Stimulated activated CD8-positive, alpha-beta memory T cell treated with anti-CD3 and anti-CD28 coated beads, Interleukin-12 subunit alpha, Interleukin-12 subunit beta, amount 100 ng/mL, for 1 hour (primary cell): ENCODE results near the gene ME3.
"Not testable (repeated sequence)": the region's sequence is repeated elsewhere in the genome, so short reads cannot be mapped to it uniquely, and the experiment has no call there.

ENCODE experiments used
- DNase-seq: peaks from one replicate; pipeline ENCODE4 v3.0.0-alpha.2; 2020; ENCODE audit warnings: low read depth

The ME3 gene

GRCh38 chr11:86663761-86664160, 8.7 kb downstream of the ME3 start:
- no peak for DNase-seq

DNA sequence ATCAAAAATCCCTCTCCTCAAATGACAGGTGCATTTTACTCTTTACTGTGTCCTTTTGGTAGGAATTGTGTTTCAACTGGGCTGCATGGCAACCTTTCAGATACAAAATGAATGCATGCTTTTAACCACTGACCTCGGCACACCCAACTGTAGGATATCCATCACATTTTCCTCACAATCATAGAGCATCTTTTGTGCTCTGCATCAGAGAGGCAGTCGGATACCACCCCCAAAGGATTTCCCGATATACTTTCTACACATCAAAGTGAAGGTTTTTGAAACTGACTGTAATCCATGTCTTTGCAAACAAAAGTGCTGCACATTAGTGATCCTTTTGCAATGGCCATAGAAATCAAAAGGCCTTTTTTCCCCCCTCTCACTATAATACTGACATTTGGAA, 9.1 kb downstream of the ME3 start:
- DNase-seq, result no peak

- no peak for DNase-seq
These were observed 11.7 kb downstream of the ME3 start for GRCh38 chr11:86660736-86661135.

DNA sequence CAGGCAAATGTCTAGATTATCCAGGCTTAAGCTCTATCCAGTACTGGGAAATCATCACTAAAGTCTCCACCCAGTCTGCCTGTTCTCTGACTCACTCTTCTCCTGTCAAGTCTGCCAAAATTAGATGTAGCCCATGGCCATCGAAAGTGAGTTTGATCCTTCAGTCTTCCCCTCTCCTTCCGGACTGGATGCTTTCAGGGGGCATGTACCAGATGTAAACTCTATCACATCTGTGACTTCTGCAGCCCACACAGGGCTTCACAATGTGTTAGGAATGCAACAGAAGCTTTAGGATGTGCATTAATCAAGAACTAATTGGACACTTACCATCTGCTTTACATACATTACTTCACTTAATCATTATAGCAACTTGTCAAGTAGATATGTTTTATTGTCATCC, 12.3 kb downstream of the ME3 start:
- DNase-seq, result no peak

- no peak for DNase-seq
These were observed 13.9 kb downstream of the ME3 start for GRCh38 chr11:86658534-86658933.

DNA sequence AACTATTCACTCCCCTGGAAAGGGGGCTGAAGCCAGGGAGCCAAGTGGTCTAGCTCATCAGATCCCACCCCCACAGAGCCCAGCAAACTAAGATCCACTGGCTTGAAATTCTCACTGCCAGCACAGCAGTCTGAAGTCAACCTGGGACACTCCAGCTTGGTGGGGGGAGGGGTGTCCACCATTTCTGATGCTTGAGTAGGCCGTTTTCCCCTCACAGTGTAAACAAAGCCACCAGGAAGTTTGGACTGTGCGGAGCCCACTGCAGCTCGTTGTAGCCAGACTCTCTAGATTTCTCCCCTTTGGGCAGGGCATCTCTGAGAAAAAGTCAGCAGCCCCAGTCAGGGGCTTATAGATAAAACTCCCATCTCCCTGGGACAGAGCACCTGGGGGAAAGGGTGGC, 27.2 kb downstream of the ME3 start:
- not testable (repeated sequence) for DNase-seq

- no peak for DNase-seq
These were observed 28.1 kb downstream of the ME3 start for GRCh38 chr11:86644291-86644690.

GRCh38 chr11:86641537-86642261, 30.7 kb downstream of the ME3 start:
- DNase-seq, result no peak

DNA sequence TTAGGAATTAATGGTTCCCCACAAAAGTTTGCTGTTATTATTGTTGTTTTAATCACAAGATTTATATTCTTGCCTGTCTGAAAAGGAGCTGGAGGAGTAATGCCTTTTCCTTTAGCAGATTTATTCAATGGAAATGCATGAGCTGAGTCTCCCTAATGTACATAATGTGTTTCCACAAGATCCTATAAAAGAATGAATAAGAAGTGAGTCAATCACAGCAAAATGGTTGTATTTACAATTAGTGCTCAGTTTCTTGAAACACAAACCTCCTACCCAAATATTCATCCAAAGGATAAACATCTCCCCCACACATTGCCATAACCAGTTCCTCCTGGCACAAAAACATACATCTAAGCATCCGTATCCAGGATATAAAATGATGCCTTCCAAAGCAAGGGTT, 33.3 kb downstream of the ME3 start:
- DNase-seq, result no peak

- no peak for DNase-seq
These were observed 33.7 kb downstream of the ME3 start for GRCh38 chr11:86638673-86639072.

- no peak for DNase-seq
These were observed 34.4 kb downstream of the ME3 start for GRCh38 chr11:86637988-86638387.

DNA sequence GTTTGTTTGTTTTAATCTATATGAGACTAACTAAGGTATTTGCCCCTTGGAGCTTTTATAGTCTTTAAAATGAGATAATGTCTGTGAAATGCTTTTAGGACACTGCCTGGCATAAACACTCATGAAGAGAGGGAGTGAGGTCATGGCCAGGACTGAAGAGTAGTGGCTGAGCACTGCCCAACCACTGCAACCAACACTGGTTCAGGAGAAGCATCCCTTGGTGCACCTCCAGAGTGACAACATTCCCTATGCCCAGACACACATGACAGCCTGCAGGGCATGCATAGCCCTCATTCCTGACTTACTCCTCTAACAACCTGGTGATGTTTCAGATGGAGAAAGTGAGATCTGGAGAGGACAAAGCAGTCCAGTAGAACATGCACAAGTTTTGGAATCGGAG, 36.1 kb downstream of the ME3 start:
- no peak for DNase-seq

GRCh38 chr11:86632499-86633269, 39.7 kb downstream of the ME3 start:
- no peak for DNase-seq

GRCh38 chr11:86630229-86630981, 42.0 kb downstream of the ME3 start:
- DNase-seq, result no peak

DNA sequence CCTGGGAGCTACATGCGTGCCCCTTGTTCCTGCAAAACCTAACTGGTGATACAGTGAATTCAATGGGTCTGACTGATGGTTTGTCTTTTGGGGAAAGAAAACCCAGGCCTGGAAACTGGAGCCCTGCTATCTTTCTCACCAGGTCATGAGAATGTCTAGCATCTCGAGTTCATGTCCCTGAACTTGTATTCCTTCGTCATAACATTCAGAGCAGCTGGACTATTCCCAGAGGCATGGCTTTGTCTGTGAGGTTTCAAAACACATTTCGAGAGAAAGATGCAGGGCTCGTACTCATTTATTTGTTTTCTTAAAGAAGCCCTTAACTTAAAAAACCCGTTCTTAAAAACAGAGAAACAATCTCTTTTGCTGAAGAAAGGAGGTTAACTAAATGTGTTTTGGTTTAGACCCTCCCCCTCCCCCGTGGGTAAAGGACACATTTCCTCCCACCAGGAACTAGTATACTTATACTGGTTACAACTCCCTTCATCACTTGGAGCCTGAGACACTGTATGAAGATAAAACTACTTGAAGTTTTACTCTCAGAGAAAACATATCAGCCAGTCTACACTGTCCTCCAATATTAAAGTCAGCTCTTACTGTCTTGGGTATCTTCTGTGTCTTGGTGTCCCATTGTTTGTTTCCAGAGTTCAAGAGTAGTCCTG, 43.2 kb downstream of the ME3 start:
- no peak for DNase-seq

DNA sequence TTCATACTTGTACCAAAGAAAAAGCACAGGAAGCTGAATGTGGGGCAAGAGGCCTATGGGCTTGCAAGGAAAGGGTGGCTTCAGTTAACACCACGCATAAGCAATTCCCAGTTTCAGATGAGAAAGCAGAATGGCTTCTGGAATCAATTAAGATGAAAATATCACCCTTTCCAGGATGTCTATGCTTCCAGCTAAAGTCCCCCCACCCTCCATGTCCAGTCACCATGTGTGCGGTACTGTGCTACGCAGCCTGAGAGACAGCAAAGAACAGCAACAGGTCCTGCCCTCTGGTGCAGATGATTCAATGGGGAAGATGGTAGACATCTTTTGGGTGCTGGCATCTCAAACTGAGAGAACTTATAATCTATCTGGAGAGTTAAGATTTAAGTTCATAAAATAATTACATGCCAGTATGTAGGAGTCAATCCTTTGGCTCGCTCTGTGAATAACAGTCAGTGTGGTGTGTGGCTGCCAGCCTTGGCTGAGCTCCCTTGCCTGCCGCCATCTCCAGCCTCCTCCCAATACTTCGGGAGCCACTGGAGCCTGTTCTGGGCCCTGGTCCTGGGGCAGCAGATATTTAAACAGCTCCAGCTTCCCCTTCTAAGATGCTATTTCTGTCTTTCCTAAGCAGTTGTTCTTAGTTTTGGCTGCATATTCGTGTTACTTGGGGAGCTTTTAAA, 44.5 kb downstream of the ME3 start:
- no peak for DNase-seq

DNA sequence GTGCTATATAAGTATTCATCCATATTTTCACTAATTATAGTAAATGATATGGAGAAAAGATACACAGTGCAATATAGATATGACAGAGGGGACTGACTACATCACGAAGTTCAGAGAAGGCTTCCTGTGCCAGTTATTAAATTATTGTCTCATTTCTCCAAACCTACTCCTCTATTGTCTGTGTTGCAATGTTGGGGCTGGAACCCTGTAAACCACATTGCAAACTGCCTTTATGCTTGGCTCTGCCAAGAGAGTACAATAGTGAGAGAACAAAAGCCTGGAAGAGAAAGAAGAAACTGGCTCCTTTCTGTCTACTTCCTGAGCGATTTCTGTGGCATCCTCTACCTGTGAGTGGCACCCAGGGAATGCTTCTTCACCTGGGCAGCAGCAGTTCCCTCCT, 46.4 kb downstream of the ME3 start:
- DNase-seq, result no peak

- no peak for DNase-seq
These were observed 46.9 kb downstream of the ME3 start for GRCh38 chr11:86625544-86625943.

- no peak for DNase-seq
These were observed 48.0 kb downstream of the ME3 start for GRCh38 chr11:86624366-86624765.

DNA sequence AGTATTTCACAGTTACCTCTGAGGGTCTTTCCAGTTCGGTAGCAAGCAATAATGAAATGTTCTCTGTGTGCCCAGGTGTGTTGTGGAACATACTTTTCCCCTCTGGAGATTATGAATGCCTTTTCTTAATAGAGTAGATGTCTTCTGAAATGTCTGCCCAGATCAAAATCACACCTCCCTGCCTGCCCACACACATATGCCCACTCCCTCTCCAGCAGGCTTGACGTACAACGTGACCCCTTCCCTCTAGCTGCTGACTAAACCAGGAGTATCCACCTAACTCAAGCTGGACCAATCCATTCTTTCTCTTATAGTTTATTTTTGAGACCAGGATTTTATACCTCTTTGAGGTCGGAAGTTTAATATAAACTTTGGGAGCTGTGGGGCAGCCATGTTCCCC, 48.7 kb downstream of the ME3 start:
- DNase-seq, result no peak

DNA sequence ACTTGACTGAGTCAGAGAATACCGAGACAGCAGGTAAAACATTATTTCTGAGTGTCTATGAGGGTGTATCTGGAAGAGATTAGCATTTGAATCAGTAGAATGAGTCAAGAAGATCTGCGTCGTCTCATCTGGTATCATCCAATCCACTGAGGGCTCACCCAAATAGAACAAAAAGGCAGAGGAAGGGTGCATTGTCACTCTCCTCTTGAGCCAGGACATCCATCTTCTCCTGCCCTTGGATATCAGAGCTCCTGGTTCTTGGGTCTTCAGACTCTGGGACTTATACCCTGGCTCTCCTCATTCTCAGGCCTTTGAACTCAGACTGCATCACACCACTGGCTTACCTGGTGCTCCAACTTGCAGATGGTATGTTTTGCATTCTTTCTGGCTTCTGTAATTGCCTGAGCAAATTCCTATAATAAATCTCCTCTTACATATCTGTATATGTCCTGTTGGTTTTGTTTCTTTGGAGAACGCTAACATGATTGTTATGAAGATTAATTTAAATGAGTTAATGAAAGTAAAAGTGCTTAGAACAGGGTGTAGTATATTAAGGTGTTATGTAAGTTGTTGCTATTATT, 49.3 kb downstream of the ME3 start:
- no peak for DNase-seq

DNA sequence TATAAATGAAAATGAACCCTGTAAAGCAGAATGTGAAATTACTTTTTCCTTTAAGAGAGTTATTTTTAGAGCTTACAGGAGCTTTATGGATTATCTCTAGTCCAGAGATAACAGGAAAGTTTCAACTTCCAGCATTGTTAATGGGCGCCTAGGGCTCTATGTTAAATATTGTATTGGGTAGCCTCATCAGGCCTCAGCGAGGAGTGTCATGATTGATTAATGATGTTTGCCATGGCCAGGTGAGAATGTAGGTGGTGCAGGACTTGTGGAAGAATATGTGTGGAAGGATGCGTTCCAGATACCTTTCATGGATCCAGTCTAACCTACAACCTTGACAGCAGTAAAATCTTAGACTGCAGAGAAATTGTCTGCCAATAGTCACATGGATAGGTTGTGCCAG, 50.6 kb downstream of the ME3 start:
- no peak for DNase-seq
